ENCODE results near the gene KCNQ1. TPM values are rescaled to one million over a fixed set of nuclear protein-coding genes. Genes with fewer than 3 reads are reported as not detected.

The KCNQ1 gene
- total and polyA plus RNA-seq, 9 of the 15 experiments (the other 6 are each of a cell fraction or from before 2014, with no cell fraction given) = 0.44 TPM; not detected in 8

GRCh38 chr11:2660357-2660939, 215.6 kb downstream of the KCNQ1 start (continued):
- TF ChIP-seq SRF (CRISPR knock-in tag; IDR thresholded peaks at IDR 0.05) = no peak
- no peak for TF ChIP-seq FUS (optimal IDR thresholded peaks at IDR 0.05; ENCODE audit: low read depth, low read length)
- TF ChIP-seq ARID2 (IDR thresholded peaks at IDR 0.05) = no peak
- TF ChIP-seq MTA1 (IDR thresholded peaks at IDR 0.05; ENCODE audit: borderline replicate concordance) = no peak
- no peak for TF ChIP-seq NFE2 (IDR thresholded peaks at IDR 0.05; ENCODE audit: low read depth)
- no peak for TF ChIP-seq ZNF707 (CRISPR knock-in tag; conservative IDR thresholded peaks at IDR 0.05)
- TF ChIP-seq MAFF (IDR thresholded peaks at IDR 0.05; ENCODE audit: low read length) = no peak
- no peak for TF ChIP-seq POLR2AphosphoS5 (IDR thresholded peaks at IDR 0.05; ENCODE audit: control insufficient read depth, insufficient read depth, low read depth, low read length)
- TF ChIP-seq RBM25 (IDR thresholded peaks at IDR 0.05; ENCODE audit: low read depth, low read length, severe bottlenecking) = peak; percentile 31
- TF ChIP-seq ZBTB26 (CRISPR knock-in tag; IDR thresholded peaks at IDR 0.05) = no peak
- no peak for TF ChIP-seq HMG20A (CRISPR knock-in tag; conservative IDR thresholded peaks at IDR 0.05)
- TF ChIP-seq MNT (conservative IDR thresholded peaks at IDR 0.05) = no peak
- no peak for TF ChIP-seq ZBTB49 (CRISPR knock-in tag; IDR thresholded peaks at IDR 0.05; ENCODE audit: borderline replicate concordance)
- TF ChIP-seq ZNF263 (CRISPR knock-in tag; IDR thresholded peaks at IDR 0.05; ENCODE audit: borderline replicate concordance) = no peak
- TF ChIP-seq FOXA3 (CRISPR knock-in tag; conservative IDR thresholded peaks at IDR 0.05 in 1 of 2, IDR thresholded peaks at IDR 0.05 in 1 of 2) = no peak
- TF ChIP-seq CC2D1A (IDR thresholded peaks at IDR 0.05) = no peak
- TF ChIP-seq FOXJ2 (tag; IDR thresholded peaks at IDR 0.05) = no peak
- no peak for TF ChIP-seq RFX1 (IDR thresholded peaks at IDR 0.05)
- no peak for TF ChIP-seq ZNF146 (CRISPR knock-in tag; IDR thresholded peaks at IDR 0.05; ENCODE audit: unreplicated experiment)
- no peak for TF ChIP-seq NFXL1 (CRISPR knock-in tag; IDR thresholded peaks at IDR 0.05)
- no peak for TF ChIP-seq BRD9 (IDR thresholded peaks at IDR 0.05; ENCODE audit: low read depth, partially characterized antibody)
